Naive thymus-derived CD8-positive, alpha-beta T cell (primary cell): Measurements from ENCODE around the gene MAFG. TPM values are rescaled to one million over a fixed set of nuclear protein-coding genes. Genes with fewer than 3 reads are reported as not detected.

Experiments used
- ATAC-seq, 2 donors: fragments of 150-1000 bp; cut with Tn5 transposase in 1 of 2; sonication (Bioruptor Pico), chemical (Tn5 transposase) in 1 of 2; 1 replicate in 1 of 2; 2 replicates in 1 of 2; pipeline ENCODE4 v1.10.0; 2021; ENCODE audit warnings: mild to moderate bottlenecking in 2 of 2, moderate library complexity in 2 of 2
- POLR2A ChIA-PET: fragments of 350-600 bp; sonication (Branson Sonifier 250); formaldehyde crosslinking; loops from one replicate; lab custom pipeline; 2021; ENCODE audit warnings: antibody characterized with exemption; lab: Charles Lee
- DNase-seq, 10 donors: peaks; one replicate each; pipeline versions ENCODE4 v3.0.0 to v3.0.0-alpha.2; 2020 to 2022
- H3K27ac Mint-ChIP-seq, 10 donors: one replicate each; pipeline ENCODE4 v1.8.0; 2020 to 2022; ENCODE audit warnings: mild to moderate bottlenecking in 10 of 10, mixed read lengths in 10 of 10, moderate library complexity in 4 of 10, inconsistent platforms in 1 of 10
- H3K27me3 Mint-ChIP-seq, 5 donors: one replicate each; pipeline ENCODE4 v1.8.0; 2021 to 2022; ENCODE audit warnings: mixed read lengths in 5 of 5
- H3K36me3 Mint-ChIP-seq, 3 donors: one replicate each; pipeline ENCODE4 v1.8.0; 2020 to 2022; ENCODE audit warnings: mixed read lengths in 3 of 3, mild to moderate bottlenecking in 2 of 3, inconsistent platforms in 1 of 3
- H3K4me1 Mint-ChIP-seq, 4 donors: one replicate each; pipeline ENCODE4 v1.8.0; 2021 to 2022; ENCODE audit warnings: mixed read lengths in 4 of 4
- H3K4me3 Mint-ChIP-seq, 10 donors: one replicate each; pipeline ENCODE4 v1.8.0; 2020 to 2022; ENCODE audit warnings: mild to moderate bottlenecking in 10 of 10, mixed read lengths in 10 of 10, moderate library complexity in 6 of 10, inconsistent platforms in 1 of 10
- H3K9me3 Mint-ChIP-seq, 9 donors: one replicate each; pipeline ENCODE4 v1.8.0; 2020 to 2022; ENCODE audit warnings: mixed read lengths in 9 of 9, mild to moderate bottlenecking in 3 of 9, inconsistent platforms in 1 of 9, moderate library complexity in 1 of 9
- polyA plus RNA-seq, 3 donors: library from polyadenylated mRNA; unstranded; fragments of 300-500 nt; fragmentation: Illumina TruSeq; gene quantifications; one replicate each; pipeline ENCODE4 v1.2.3, GENCODE V29; 2021
- total RNA-seq, 8 experiments: library from RNA in 2 of 8; stranded (reverse) in 2 of 8; gene quantifications; one replicate each; pipeline ENCODE4 v1.2.3 and lab custom pipeline; 2021 to 2026

The MAFG gene
- total and polyA plus RNA-seq, 5 experiments from 2014 or later: 1.2 to 18.0 (median 2.5) TPM

DNA sequence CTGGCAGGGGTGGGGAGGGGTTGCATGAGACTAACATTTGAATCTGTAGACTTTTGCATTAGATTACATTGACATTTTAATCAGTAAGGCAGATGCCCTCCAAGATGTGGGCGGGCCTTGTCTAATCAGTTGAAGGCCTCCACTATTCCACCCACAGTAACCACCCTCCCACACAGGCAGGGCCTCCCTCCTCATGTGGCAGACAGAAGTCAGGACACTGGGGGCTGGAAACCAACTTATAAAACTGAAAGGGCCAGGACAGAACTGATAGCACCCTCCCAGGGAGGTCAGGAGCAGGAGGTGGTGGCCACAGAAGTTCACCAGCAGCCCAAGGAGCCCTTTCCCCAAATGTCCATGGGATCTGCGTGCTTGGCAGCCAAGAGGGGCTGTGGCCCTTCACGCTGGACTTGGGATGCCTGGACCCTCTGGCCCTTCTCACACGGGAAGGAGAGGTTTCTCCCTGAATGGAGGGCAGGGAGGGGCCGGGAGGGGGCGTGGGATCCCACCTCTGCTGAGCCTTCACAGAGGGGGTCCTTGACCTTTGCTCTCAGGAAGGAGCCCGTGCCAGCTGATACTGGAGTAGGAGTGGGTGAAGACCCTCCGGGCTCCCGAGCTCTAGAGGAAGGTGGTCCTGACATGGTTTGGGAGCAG lies 4.9 kb upstream of the MAFG start:
- Mint-ChIP-seq H3K9me3 (no peaks in the 10 kb centered on the region), H3K27me3 (peaks cover 0 to 21% (median 5%) of the 10 kb centered on the region in 5 donors), H3K4me1 (peaks cover 3 to 19% (median 7%) of the 10 kb centered on the region in 4 donors), H3K4me3 (peak overlapping the region in 1 of 10 donors; percentile 42), H3K27ac (no peak overlapping the region), H3K36me3 (no peaks in the 10 kb centered on the region)
- POLR2A ChIA-PET: no interaction called here
- ATAC-seq (no peak), DNase-seq (no peak)

DNA sequence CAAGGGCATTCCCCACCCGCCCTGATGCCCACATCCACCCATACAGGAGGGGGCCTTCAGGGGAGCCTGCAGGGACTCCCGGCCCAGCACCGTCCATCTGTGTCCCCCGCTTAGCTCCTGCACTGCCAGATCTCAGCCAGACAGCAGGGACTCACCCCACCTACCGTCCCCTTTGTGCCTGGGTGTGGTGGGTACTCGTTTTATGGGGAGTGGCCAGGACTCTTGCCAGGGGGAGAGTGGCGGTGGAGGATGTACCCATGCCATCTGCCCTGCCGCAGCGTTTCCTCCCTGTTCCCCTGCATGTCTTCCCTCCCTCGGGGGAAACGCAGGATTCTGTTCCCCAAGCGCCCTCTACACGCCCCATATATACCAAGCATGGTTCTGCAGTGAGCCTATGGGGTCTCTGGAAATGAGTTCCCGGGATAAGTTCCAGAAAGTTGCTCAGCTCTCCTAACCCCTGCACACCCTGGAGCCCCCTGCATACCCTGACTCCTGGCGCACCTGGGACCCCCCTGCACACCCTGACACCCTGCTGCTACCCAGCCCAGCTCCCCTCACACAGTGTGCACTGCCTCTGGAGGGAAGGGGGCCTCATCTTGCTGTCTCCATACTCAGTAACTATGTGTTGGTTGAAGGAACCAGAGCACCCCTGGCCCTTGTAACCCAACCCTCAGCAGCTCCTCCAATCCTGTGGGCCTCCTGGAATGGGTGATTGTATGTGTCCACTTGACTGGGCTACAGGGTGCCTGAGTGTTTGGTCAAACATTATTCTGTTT lies 4.2 kb upstream of the MAFG start:
- no peak overlapping the region for H3K27ac Mint-ChIP-seq
- H3K27me3 Mint-ChIP-seq: peaks cover 0 to 21% (median 5%) of the 10 kb centered on the region in 5 donors
- DNase-seq (no peak), ATAC-seq (no peak)
- peak overlapping the region in 1 of 10 donors; percentile 42 for H3K4me3 Mint-ChIP-seq
- H3K36me3 Mint-ChIP-seq: no peaks in the 10 kb centered on the region
- no peaks in the 10 kb centered on the region for H3K9me3 Mint-ChIP-seq
- H3K4me1 Mint-ChIP-seq: peaks cover 3 to 18% (median 8%) of the 10 kb centered on the region in 4 donors
- POLR2A ChIA-PET: interaction anchor here (1.8 kb wide), 1 partner anchor 60 kb away, joined by 4 read pairs; no protein-coding TSS in a partner anchor

GRCh38 chr17:81931189-81931556 lies 3.6 kb upstream of the MAFG start:
- H3K9me3 Mint-ChIP-seq: no peaks in the 10 kb centered on the region
- DNase-seq: no peak
- no peak overlapping the region for H3K4me3 Mint-ChIP-seq
- H3K27ac Mint-ChIP-seq: peak overlapping the region in 1 of 10 donors; percentile 11
- H3K4me1 Mint-ChIP-seq: peaks cover 8 to 18% (median 13%) of the 10 kb centered on the region in 4 donors
- H3K36me3 Mint-ChIP-seq: no peaks in the 10 kb centered on the region
- H3K27me3 Mint-ChIP-seq: peaks cover 0 to 21% (median 5%) of the 10 kb centered on the region in 5 donors
- no peak for ATAC-seq
- POLR2A ChIA-PET: interaction anchor here (0.7 to 1.8 kb wide), 3 partner anchors 9 to 61 kb away, joined by 3 to 4 read pairs (median 3); no protein-coding TSS in a partner anchor

GRCh38 chr17:81930142-81931125 lies 2.9 kb upstream of the MAFG start:
- Mint-ChIP-seq H3K27me3 (peaks cover 0 to 21% (median 5%) of the 10 kb centered on the region in 5 donors), H3K4me3 (peak overlapping the region in 3 of 10 donors; percentile 18 to 54 (median 41)), H3K9me3 (no peaks in the 10 kb centered on the region), H3K27ac (no peak overlapping the region), H3K36me3 (no peaks in the 10 kb centered on the region), H3K4me1 (peaks cover 9 to 21% (median 18%) of the 10 kb centered on the region in 4 donors)
- ATAC-seq (no peak), DNase-seq (no peak)
- POLR2A ChIA-PET: interaction anchor here (0.6 to 1.8 kb wide), 5 partner anchors 9 to 567 kb away, joined by 3 to 6 read pairs (median 3); no protein-coding TSS in a partner anchor

- Mint-ChIP-seq H3K27me3 (peaks cover 0 to 21% (median 5%) of the 10 kb centered on the region in 5 donors), H3K9me3 (no peaks in the 10 kb centered on the region), H3K4me1 (peaks cover 9 to 25% (median 20%) of the 10 kb centered on the region in 4 donors), H3K4me3 (peak overlapping the region in 7 of 10 donors; percentile 26 to 70 (median 55)), H3K36me3 (no peaks in the 10 kb centered on the region), H3K27ac (no peak overlapping the region)
- ATAC-seq (no peak), DNase-seq (no peak)
- POLR2A ChIA-PET: interaction anchor here (0.6 to 1.3 kb wide), 5 partner anchors 12 to 261 kb away, joined by 3 to 6 read pairs (median 3); no protein-coding TSS in a partner anchor
These were observed 2.0 kb upstream of the MAFG start for GRCh38 chr17:81929253-81930141.

- Mint-ChIP-seq H3K9me3 (no peaks in the 10 kb centered on the region), H3K36me3 (no peaks in the 10 kb centered on the region), H3K27me3 (peaks cover 0 to 19% (median 5%) of the 10 kb centered on the region in 5 donors), H3K4me3 (peak overlapping the region; percentile 22 to 70 (median 58)), H3K27ac (peak overlapping the region in 2 of 10 donors; percentile 18 to 24), H3K4me1 (peaks cover 7 to 28% (median 20%) of the 10 kb centered on the region in 4 donors)
- DNase-seq: peak in 1 of 10 donors; percentile 18
- POLR2A ChIA-PET: interaction anchor here (0.6 to 1.7 kb wide), 7 partner anchors 10 to 260 kb away, joined by 3 to 6 read pairs (median 3); no protein-coding TSS in a partner anchor
- ATAC-seq: no peak
These were observed 1.2 kb upstream of the MAFG start for GRCh38 chr17:81928544-81929252.

GRCh38 chr17:81927152-81927652 lies 333 bp downstream of the MAFG start:
- Mint-ChIP-seq H3K9me3 (no peaks in the 10 kb centered on the region), H3K4me1 (peaks cover 6 to 29% (median 15%) of the 10 kb centered on the region in 4 donors), H3K27ac (peak overlapping the region in 1 of 10 donors; percentile 39), H3K27me3 (peaks cover 0 to 19% (median 5%) of the 10 kb centered on the region in 5 donors), H3K36me3 (peaks cover 0 to 2% (median 0%) of the 10 kb centered on the region in 3 donors), H3K4me3 (peak overlapping the region in 4 of 10 donors; percentile 49 to 77 (median 68))
- ATAC-seq: peak; percentile 38 to 54
- POLR2A ChIA-PET: interaction anchor here (0.8 to 3.3 kb wide), 15 partner anchors 9 to 302 kb away, joined by 3 to 22 read pairs (median 3); partner anchors contain the start of genes ARHGDIA, DCXR and PYCR1
- DNase-seq: peak in 1 of 10 donors; percentile 30

DNA sequence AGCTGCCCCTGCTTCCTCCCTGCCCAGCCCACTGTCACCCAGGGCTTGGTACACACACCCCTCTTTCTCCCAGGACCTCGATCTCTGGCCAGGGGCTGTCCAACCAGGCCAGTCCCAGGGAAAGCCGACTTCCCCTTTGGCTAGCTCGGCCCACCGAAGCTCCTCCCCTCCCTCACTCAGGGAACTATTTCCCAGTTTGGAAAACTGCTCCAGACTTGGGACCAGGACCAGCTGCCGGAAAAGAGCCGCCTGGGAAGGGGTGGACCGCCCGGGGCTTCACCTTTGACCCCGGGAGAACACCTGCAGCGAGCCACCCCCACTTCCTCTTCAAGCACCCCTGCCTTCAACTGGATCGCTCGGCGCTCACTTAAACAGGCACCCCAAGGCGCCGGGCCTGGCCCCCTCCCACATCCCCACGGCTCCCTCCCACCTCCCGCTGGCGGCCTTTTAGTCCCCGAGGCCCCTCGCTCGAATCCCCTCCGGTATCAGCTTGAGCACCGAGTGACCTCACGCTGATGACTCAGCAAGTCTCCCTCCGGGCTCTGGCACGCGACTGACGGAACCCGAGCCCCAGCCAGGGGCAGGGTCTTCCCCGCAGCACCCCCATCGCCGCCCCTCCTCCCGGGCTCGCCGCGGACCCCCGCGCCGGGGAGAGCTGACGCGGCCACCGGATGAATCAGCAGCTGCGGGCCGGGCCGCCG lies 934 bp downstream of the MAFG start:
- H3K9me3 Mint-ChIP-seq: no peaks in the 10 kb centered on the region
- peak overlapping the region; percentile 75 to 88 (median 80) for H3K4me3 Mint-ChIP-seq
- peak; percentile 20 to 29 for ATAC-seq

DNA sequence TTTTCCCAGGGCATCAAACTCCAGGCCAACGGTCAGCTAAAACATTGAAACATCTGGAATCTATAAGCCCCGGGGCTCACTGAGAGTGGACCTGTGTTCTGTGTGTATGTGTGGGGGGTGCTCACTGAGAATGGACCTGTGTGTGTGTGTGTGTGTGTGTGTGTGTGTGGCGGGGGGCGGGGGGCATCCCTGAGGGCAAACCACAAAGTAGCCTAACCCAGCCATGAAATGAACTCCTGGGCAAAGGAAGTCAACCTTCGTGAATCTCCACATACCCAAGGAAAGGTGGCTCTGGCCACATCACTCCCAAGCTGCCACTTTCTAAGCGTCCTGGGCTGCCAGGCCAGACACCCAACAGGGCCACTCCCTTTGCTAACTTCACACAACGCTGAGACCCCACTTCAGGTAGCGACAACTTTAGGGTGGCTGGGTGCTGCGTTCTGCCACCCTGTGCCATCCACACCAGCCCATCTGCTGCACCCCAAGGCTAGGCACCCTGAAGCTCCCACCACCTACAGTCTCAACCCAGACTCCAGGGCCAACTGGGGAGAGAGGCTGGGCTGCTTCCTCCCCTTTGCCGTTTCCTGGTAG lies 1.6 kb downstream of the MAFG start:
- Mint-ChIP-seq H3K36me3 (peaks cover 0 to 2% (median 0%) of the 10 kb centered on the region in 3 donors), H3K9me3 (no peaks in the 10 kb centered on the region), H3K4me1 (peaks cover 6 to 34% (median 15%) of the 10 kb centered on the region in 4 donors), H3K27ac (peak overlapping the region; percentile 53 to 85 (median 83)), H3K27me3 (peaks cover 0 to 19% (median 4%) of the 10 kb centered on the region in 5 donors), H3K4me3 (peak overlapping the region; percentile 75 to 88 (median 80))
- ATAC-seq (no peak), DNase-seq (no peak)
- POLR2A ChIA-PET: interaction anchor here (0.7 to 3.3 kb wide), 10 partner anchors 10 to 263 kb away, joined by 3 to 22 read pairs (median 4); partner anchors contain the start of genes ARHGDIA, NPB and PYCR1

More for the DNA sequence above, 934 bp downstream of the MAFG start:
- Mint-ChIP-seq H3K27me3 (peaks cover 0 to 19% (median 5%) of the 10 kb centered on the region in 5 donors), H3K36me3 (peaks cover 0 to 2% (median 0%) of the 10 kb centered on the region in 3 donors), H3K4me1 (peaks cover 6 to 30% (median 15%) of the 10 kb centered on the region in 4 donors), H3K27ac (peak overlapping the region; percentile 53 to 85 (median 83))
- POLR2A ChIA-PET: interaction anchor here (0.8 to 3.3 kb wide), 13 partner anchors 9 to 303 kb away, joined by 3 to 22 read pairs (median 3); partner anchors contain the start of genes ARHGDIA and DCXR
- DNase-seq: peak in 5 of 10 donors; percentile 31 to 75 (median 42)
